ENCODE data around the gene RMND1.
"Not testable (repeated sequence)": the region's sequence is repeated elsewhere in the genome, so short reads cannot be mapped to it uniquely, and the experiment has no call there.

RMND1 gene, protein sequence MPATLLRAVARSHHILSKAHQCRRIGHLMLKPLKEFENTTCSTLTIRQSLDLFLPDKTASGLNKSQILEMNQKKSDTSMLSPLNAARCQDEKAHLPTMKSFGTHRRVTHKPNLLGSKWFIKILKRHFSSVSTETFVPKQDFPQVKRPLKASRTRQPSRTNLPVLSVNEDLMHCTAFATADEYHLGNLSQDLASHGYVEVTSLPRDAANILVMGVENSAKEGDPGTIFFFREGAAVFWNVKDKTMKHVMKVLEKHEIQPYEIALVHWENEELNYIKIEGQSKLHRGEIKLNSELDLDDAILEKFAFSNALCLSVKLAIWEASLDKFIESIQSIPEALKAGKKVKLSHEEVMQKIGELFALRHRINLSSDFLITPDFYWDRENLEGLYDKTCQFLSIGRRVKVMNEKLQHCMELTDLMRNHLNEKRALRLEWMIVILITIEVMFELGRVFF

DNA sequence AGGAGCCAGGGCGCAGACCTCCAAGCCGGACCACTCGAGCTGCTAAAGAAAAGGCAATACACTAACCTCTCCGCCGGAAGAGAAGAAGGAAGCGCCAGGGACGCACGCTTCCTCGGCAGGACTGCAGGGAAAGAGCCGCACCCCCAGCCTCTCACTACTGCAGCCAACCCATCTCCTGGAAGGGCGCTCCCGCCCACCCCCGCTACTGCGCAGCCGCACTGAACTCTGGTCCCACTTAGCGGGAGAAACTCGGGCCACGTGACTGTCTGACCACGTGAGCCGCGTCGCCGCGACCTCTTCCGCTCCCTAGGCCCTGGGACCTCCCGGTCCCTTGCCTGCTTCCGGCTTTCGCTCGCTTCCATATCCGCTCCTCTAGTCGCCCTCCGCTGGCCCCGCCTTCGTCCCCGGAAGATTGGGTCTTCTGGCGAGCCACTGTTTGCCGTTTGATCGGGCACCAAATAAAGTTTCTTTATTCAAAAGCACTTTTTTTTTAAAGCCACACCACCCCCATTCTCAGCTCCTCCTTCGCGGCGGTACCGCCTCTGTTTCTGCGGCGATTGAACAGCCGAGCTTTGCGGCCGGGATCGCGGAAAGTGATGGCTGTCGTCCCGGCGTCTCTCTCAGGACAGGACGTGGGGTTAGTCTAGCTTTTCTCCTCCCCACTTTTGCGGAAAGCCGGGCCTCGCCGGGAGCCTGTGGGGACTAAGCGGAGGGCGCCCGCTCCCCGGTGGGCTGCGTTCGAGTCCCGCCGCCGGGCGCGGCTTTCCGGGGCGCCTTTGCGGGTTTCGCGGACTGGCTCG lies at the start of gene RMND1:
TSS of gene RMND1 (minus strand) at position 177 of the 800 bp plus-strand sequence. CDS start 6,315 bp downstream, outside the sequence.
- peak; percentile 100 for DNase-seq (ENCODE audit: low spot score)

DNA sequence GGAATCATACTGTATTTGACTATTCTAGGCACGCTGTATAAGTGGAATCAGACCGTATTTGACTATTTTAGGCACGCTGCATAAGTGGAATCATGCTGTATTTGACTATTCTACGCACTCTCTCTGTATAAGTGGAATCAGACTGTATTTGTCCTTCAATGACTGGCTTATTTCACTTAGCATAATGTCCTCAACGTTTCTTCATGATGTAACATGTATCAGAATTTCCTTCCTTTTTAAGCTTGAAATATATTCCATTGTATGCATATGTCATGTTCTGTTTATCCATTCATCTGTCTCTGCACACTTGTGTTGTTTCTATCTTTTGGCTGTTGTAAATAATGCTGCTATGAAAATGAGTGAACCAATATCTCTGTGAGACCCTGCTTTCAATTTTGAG lies 47.6 kb upstream of the RMND1 start:
- DNase-seq (ENCODE audit: low spot score) = no peak

DNA sequence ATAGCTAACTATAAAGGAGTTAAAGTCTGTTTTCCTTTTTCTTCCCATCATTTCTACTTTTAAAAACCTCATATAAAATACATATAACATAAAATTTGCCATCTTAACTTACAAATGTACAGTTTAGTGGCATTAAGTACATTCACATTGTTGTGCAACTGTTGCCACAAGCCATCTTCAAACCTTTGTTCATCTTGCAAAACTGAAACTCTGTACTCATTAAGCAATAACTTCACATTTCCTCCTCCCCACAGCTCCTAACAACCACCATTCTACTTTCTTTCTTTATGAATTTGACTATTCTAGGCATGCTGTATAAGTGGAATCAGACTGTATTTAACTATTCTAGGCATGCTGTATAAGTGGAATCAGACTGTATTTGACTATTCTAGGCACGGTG lies 46.4 kb upstream of the RMND1 start:
- peak; percentile 53 for DNase-seq (ENCODE audit: low spot score)

DNA sequence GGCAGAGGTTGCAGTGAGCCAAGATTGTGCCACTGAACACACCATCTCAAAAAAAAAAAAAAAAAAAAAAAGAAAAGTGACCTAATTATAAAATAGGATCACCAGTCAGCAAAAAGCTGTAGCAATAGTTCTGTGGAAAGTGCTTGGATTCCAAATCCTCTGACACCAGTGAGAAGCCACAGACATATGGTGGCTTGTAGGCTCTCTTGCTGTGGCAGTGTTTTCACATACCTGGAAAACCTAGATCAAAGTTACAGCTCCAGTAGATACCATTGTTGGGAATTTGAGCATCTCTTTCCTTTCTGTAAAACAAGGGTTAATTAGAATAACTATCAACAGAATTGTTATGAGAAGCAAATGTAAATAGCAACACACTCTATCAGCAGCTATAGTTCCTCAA lies 46.0 kb upstream of the RMND1 start:
- DNase-seq (ENCODE audit: low spot score) = no peak

DNA sequence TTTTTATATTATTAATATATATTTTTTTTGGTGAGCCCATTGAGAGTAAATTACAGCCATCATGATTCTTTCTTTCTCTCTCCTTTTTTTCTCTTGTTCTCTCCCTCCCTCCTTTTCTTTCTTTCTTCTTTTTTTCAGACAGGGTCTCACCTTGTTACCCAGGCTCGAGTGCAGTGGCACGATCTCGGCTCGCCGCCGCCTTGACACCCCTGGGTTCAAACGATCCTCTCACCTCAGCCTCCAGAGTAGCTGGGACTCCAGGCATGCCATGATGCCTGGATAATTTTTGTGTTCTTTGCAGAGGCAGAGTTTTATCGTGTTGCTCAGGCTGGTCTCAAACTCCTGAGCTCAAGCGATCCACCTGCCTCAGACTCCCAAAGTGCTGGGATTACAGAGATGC lies 43.5 kb upstream of the RMND1 start:
- DNase-seq (ENCODE audit: low spot score) = no peak

DNA sequence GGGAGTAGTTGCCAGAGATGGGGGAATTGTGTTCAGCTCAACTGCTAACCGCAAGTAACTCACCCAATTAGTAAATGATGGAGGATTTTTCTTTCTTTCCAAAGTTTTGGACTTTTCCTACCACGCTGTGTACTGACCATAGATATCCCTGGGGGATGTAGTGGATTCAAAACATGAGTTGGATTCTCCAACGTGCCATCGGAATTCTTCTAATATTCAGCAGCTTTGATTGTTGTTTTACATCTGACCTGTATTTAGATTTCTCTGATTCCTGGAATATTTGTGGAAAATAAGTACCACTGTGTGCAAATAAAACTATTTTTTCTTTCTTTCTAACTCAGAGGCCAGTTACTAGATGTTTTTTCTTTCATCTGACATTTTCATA lies 43.0 kb upstream of the RMND1 start:
- DNase-seq (ENCODE audit: low spot score) = no peak

DNA sequence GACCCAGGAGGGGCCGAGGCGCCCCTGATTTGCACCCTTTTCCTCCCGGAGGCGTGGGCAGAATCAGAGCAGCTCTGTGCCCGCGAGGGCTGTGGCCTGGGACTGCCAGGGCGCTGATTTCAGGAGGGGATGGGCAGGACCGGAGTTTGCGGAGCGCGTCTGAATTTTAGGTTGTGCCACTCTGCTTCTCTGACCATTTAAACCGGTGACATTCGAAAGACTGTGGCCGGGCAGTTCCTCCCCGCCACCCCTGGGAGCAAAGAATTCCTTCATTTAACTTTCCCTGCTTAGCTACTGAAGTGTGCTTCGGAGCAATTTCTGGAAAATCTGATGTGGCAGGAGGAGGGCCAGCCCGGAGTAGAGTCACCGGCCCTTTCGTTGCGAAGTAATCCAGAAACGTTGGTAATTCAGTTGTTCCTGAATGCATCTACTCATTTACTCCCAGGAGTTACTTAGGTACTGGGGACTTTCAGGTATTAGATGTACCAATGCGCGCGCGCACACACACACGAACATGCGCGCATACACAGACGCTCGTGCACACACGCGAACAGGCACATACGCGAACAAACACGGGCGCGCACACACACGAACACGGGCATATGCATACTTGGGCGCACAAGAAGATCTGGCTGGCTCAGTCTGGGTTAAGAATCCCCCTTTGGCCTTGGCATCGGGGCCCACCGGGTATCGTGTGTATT lies 42.5 kb upstream of the RMND1 start:
- no peak for DNase-seq (ENCODE audit: low spot score)

DNA sequence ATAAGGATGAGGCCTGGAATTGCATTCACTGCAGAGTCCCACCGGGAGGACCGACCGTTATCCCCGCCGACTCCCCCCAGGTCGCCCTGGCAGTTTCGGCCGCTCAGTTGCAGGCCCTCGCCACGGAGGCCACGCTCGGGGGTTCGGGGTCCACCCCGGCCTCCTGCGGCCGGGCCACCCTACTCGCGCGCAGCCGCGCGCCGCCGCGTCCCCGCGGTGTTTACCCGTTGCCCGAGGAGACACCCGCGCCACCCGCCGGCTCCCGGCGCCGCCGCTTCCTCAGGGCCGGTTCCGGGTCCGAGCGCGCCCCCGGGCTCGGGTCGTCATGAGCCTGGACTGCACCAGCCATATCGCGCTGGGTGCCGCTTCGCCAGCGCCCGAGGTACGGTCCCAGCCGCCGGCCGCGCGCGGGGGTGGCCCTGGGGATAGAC lies 41.9 kb upstream of the RMND1 start, which contains the start of gene CCDC170:
TSS of gene CCDC170 (plus strand) at position 214 of the 431 bp plus-strand sequence. CDS start at position 326, 112 bp downstream.
- no peak for DNase-seq (ENCODE audit: low spot score)

DNA sequence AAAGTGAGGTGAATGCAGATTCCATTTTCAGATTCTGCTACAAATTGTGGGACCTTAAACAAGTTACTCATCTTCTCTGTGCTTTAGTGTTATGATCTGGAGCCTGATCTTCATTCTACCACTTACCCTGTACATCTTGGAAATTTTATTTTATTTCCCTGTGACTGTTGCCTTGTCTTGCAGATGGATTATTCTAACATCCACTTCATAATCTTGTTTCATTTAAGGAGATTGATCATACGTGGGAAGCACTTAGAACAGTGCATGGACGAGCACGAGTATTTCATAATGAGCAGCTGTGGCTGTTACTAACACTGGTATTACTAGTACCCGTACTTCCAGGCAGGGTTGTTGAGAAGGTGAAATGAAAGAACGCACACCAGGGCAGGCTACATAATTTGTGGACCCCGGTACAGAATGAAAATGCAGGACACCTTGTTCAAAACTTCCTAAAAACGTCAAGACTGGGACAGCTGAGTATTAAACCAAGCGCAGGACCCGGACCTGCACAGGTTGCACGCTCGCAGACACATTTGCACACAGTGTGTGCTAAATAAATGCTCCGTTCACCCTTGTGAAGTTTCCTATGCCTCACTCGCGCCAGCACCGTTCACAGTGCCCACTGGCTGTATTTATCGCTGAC lies 41.4 kb upstream of the RMND1 start:
- DNase-seq (ENCODE audit: low spot score) = no peak

DNA sequence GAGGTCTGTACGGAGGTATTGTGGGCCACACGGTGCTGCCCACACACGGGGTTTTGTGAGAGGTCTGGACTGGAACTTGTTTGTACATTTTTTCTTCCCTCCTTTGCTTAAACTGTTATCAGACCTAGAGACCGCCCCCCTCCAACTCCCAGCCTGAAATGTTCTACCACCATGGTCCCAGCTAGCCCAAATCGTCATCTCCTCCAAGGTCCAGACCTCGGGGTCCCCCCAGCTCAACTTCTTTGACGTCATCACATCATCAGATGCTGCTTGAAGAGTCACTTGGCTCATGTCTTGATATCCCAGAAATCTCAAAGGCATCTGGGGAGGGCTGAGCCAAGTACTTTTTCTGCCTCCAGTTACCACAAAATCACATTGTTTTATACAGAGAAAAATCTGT lies 39.1 kb upstream of the RMND1 start:
- no peak for DNase-seq (ENCODE audit: low spot score)

DNA sequence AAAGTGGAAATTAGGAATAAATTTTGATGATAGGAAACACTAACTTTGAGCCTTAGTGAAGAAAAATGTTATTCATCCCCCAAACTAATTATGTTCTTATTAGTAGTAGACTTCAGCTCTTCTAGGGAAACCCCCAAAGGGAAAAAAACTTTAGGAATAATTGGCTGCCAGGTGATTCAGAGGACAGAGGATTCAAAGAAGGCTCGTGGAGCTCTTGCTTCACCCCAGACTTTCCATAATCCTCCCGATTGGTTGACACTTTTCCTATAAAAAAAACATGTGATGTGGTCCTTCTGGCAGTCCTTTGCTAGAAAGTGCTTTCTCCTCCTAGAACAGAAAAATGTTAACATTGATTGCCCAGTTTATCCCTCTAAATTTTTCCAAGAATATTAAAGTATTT lies 36.3 kb upstream of the RMND1 start:
- no peak for DNase-seq (ENCODE audit: low spot score)

DNA sequence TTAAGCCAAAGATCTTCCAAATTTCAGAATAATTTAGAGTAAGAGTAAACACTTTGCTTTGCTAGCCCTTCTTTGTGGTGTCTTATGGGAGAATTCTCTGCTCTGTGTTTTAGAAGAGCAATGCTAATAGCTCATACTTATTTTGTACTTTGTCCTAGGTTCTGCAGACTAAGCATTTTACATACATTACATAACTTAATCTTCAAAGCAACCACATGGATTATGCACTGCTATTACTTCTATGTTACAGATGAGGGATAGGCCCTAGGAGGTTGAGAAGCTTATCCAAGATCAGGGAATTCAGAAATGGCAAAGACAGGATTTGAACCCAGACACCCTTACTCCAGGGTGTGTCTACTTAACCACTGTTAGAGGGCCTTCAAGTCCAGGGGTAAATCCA lies 32.1 kb upstream of the RMND1 start:
- no peak for DNase-seq (ENCODE audit: low spot score)

DNA sequence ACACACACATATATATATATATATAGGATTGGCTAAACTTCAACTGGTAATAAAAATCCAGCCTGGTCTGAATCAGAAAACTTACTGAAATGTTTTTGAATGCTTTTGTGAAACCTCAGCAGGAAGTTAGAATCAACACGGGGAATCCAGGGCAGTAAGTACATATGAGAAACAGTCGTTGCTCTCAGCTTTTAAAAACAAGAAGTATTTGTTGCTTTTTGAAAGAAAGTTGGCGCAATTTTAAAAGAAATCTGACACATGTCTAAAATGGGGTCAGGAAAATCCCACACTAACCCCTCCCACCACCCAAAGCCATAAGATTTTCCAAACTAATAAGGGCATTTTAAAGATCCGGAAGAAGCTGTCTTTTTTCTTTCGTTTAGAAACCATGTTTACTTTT lies 30.4 kb upstream of the RMND1 start:
- DNase-seq (ENCODE audit: low spot score) = peak; percentile 15

DNA sequence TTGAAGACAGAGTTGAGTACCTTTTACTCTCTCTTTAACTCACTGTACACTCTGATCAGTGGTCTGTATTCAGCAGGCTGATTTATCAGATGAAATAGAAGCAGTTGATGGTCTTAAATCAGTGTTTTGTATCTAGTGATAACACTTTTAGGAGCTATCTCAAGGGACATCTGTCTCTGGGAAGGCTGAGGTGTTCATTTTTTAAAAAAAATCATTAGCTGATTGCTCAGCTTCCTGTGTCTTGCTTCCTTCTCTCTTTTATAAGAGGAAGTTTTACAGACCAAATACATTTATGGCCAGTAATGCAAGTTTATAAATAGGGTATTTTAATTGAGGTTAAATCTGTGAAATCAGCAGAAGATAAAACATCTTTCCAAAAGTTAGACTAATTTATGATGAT lies 29.9 kb upstream of the RMND1 start:
- no peak for DNase-seq (ENCODE audit: low spot score)

DNA sequence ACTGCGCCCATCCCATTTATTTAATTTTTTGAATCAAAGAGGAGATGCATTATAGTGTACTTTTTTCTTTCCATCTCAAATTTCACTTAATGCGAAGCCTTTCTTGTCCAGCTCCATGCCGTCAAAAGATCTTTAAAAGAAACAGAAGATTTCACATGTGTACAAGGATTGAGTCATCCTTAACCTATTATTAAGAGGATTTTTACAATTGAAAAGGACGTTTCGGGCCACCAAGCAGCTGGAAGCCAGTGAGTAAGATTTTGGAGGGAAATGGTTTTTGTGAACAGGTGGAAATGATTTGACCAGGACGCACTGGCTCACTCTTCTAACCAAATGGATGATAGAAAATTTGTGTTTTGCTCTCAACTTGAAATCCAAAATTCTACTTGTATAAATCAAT lies 26.7 kb upstream of the RMND1 start:
- DNase-seq (ENCODE audit: low spot score) = no peak

DNA sequence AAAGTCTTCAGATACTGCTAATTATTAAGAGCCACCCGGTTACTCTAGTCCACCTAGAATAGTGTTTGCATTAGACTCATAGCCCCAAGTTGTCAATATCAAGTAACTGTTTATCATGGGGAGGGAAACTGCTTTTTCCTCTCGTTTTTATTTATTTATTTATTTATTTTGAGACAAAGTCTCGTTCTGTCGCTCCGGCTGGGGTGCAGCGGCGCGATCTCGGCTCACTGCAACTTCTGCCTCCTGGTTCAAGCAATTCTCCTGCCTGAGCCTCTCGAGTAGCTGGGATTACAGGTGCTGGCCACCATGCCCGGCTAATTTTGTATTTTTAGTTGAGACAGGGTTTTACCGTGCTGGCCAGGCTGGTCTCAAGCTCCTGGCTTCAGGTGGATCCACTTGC lies 25.8 kb upstream of the RMND1 start:
- no peak for DNase-seq (ENCODE audit: low spot score)

DNA sequence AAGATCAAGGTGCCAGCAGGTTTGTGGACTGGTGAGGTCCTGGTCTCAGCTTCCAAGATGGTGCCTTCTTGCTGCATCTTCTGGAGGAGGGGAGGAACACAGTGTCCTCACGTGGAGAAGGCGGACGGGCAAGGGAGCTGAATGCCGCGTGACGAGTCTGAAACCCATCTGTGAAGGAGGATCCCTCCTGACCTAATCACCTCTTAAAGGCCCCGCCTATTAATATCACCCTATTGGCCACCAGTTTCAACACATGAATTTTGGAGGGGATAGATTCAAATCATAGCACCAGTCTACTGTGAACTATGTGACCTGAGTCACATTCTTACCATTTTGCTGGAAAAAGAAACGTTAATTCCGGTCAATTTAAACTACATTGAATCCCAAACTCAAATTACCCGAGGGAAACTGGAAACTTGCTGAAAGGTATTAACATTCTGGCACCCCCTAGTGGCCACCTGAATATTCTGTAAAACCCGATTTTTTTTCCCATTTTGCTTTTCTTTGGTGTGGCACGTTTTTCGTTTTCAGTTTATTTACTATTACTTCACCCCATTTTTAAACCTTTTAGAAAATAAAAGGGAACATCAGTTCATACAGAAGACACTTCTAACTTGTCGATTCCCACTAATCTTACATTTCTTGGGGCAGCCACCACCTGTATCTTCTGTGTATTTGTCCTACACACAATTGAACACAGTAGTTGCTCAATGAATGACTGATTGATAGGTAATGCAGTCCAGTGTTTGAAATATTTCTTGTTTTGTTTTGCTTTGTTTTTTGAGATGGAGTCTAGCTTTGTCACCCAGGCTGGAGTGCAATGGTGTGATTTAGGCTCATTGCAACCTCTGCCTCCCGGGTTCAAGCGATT lies 24.0 kb upstream of the RMND1 start:
- peak; percentile 47 for DNase-seq (ENCODE audit: low spot score)

DNA sequence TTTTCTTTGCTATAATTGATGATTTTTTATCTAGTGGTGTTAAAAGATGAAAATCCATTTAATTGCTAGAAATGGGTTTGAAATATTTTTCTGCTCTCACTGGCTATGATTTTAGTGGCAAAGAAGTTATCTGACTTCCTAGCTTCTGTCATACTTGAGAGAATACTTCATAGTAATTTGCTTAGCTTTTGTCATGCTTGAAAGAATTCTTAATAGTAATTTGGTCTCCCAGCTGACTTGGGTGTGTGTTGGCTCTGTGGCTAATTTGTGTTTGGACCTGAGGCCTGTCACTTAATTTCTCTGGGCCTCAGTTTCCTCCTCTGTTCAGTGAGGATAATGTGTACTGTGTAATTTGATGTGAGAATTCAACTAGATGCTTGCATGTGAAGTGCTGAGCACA lies 12.8 kb upstream of the RMND1 start:
- no peak for DNase-seq (ENCODE audit: low spot score)

DNA sequence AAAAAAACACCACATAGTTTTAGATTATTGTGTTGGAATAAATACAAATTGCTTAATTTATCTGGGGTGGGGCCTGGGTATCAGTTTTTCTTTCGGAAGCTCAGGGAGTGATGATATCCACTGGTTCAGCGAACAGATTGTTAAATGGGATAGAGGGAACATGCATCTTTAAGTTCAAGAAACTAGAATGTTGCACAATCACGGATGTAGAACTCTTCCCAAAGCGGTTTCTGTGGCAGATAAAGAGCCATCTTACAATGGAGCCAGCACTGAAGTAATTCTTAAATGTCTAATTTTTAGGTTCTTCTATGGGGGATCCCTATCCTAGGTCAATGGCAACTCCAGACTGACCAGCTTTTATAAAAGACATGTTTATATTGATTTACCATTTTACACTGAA lies 9.7 kb upstream of the RMND1 start:
- DNase-seq (ENCODE audit: low spot score) = no peak

DNA sequence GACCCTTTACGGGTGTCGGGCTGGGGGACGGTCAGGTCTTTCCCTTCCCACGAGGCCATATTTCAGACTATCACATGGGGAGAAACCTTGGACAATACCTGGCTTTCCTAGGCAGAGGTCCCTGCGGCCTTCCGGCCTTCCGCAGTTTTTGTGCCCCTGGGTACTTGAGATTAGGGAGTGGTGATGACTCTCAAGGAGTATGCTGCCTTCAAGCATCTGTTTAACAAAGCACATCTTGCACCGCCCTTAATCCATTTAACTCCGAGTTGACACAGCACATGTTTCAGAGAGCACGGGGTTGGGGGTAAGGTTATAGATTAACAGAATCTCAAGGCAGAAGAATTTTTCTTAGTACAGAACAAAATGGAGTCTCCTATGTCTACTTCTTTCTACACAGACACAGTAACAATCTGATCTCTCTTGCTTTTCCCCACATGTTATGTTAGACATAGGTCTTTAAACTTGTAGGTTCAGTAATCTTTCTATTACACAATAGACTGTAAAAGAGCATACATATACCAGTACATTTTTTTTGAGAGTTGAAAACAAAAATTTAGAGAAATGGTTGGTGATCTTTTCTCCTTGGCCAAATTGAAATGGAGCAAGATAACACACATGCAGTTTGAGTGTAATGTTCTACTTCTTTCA lies 3.9 kb upstream of the RMND1 start:
- DNase-seq (ENCODE audit: low spot score) = not testable (repeated sequence)

Data from activated CD4-positive, alpha-beta T cell treated with anti-CD3 and anti-CD28 coated beads, Interleukin-2, Interleukin-4, amounts not matched to agents 100 ng/mL and 50 ng/mL, durations not matched to agents 16 hours and 8 hours (primary cell).